ENCODE measurements around the gene RAD52.

RAD52 gene

DNA sequence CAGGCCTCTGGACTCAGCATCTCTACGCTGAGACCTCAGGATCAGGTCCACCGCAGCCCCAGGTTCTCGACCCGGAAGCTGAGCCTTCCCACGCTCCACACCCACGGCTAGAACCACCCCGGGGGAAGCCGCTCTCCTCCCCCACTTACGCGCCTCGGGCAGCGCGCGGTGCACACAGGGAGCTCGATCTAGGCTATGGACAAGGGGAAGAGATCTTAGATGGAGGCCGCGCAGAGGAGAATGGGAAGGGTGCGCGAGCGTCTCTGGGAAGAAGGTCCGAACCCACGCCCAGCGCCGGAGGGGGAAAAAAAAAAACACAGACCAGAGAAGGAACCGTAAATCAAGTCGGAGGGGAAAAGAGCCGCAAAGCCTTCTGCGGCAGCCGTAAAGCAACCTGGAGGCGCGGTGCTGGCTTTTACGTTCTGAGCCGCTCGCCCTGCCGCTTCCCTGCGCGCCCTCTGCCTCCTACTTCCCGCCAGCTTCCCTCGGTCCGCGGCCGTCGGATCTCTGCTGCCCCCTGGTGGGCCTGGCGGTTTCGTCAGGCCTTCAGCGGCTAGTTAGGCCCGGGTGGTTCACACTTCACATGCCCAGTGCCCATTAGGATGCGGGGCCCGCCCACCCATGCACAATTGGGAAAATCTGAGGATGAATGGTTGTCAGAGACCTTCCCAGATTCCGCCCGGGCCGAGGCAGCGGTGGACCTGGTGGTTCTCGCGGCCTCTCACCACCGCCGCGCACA lies at the start of gene RAD52:
TSS of gene RAD52 (minus strand) at position 242 of the 739 bp plus-strand sequence. CDS start 16,636 bp downstream, outside the sequence.
- DNase-seq (ENCODE audit: low read depth): peak; percentile 92

DNA sequence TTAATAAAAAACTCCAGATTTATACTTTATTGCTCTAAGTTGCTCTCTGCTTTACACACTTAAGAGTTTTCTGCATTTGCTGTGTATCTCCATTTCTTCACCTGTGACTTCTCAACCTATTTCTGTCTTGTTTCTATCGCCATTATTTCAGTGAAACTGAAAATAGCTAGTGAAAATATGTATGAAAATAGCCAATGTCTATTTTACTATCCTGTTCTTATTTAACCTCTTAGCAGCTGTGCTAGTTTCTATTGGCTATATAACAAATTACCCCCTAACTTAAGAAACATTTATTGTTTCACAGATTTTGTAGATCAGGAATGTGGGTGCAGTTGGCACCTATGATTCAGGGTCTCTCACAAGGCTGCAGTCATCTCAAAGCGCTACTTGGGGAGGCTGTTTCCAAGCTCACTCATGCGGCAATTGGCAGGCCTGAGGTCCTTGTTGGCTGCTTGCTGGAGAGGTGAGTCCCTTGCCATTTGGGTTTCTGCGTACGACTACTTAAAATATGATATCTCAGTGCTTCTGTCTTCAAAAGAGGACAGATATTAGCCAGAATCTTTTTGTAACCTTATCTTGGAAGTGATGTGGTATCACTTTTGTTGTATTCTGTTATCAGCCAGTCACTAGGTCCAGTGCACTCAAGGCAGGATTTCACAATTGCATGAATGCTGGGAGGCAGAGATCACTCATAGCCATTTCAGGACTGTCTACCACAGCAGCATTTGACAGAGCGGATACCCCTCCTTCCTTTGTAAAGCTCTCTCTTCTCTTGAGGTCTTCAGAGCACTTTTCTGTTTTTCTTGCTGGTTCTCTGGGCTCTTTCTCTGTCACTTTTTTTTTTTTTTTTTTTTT lies 48.8 kb upstream of the RAD52 start:
- no peak for DNase-seq (ENCODE audit: low read depth)

DNA sequence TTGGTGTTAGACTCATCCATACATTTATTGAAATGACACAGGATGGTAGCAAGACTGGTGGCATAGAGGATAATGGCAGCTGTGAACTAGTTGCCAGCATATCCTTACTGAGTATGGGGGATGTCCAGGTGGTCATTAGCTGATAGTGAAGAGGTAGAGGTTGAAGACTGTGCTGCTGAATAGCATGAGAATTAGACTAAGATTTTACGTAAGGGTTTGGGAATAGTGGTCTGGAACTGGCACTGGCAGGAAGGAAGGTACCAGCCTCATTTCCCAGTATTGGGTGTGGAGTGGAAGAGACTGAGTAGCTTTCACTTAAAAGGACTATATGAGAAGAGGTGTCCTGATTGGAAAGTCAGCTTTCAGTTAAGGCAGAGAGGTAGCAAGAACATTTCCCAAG lies 48.0 kb upstream of the RAD52 start:
- DNase-seq (ENCODE audit: low read depth): no peak

DNA sequence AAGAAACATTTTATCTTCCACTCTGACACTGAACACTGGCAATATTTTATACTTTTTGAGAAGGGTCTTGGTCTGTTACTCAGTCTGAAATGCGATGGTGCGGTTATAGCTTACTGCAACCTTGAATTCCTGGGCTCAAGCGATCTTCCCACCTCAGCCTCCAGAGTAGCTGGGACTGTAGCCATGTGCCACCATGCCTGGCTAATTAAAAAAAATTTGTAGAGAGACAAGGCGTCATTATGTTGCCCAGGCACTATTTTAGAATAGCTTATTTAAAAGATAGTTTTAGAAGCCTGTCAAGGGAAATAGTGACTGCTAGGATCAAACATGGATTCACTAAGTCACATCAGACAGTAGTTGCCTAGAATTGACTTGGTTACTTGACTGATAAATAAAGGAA lies 47.4 kb upstream of the RAD52 start:
- no peak for DNase-seq (ENCODE audit: low read depth)

DNA sequence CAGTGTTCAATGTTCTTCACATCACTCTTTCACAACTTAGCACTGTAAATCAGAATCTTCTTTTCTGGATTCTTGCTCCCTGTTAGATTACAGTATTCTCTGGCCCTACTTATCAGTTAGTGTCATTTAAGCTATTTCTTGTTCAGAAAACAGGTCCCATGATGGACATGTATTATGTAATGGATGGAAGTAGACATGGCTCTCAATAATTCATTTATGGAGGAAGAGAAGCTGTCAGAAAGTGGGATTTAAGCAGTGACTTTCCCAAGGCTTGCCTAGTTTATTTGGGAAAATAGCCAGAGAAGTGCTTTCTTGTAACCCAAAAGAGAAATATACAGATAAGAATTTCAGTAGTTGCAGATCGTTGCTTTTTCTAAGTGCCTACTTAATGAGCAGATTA lies 43.2 kb upstream of the RAD52 start:
- DNase-seq (ENCODE audit: low read depth): no peak

DNA sequence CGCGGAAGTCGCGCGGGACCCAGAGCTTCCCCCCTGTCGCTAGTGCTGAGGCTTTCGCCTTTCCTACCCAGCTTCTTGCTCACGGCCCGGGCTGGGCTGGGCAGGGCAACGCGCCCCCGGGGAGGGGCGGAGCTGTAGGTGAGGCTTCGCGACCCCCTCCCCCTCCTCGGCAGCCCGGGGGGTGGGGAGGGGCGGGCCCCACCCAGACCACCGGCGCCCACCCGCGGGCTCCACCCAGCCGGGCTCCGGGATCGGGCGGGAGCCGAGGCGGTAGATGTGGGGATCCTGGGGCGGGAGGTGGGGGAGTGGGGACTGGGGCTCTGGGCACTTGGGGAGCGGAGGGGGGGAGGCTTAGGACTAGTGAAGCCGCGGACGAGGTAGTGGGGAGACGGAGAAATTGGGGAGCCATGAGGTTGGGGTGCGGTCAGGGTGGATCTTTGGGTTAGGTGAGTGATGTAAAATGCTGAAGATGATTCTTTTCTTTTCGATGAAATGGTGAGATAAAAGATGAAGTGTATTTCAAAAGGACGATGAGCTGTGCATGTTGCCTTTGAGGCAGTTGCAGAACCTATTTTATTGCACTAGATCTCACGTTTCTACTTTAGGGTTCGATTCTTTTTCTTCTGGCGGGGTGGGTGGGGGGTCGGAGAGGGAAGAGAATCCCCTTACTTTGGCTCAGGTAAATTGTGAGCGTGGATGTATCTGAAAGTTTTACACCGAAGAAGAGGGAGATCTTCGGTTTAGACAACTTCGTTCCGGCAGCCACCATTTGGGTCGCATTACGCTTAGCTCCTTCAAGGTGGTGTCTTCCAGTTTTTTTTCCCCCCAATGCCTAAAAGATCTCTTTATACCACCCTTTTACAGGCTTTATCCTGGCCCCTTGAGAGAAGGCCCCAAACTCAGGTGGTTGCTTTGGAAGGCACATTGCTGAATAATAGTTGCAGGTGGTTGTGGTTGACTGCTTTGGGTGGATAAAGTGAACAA lies 42.1 kb upstream of the RAD52 start:
- no peak for DNase-seq (ENCODE audit: low read depth)

DNA sequence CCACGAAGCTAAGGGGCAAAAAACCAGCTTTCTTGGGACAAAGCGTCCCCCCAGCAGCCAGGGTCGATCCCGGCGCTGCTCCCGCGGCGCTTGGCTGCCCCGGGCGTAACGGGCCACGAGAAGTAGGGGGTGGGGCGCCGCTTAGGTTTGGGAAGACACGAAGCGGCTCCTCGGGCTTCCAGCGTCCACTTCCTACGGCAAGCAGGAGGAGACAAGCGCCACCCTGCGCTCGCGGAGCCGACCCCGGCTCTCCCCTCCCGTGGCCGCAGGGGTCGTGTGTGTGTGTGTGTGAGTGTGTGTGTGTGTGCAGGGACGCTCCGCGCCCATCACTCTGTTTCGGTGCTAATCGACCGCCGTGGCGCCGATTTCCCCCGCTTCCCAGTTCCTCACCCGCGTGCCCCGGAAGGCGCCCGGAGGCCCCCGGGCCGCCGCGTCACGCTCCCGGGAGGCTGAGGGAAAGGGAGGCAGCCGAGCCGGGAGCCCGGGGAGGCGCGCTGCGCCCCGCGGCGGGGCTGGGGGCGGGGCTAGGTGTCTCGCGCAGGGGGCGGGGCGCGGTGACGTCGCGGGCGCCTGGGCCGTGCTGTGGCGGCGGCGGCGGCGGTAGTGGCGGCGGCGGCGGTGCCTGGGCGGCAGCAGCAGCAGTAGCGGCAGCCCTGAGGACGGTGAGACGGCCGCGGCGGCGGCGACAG lies 41.3 kb upstream of the RAD52 start, which contains the start of gene ERC1:
TSS of gene ERC1 (plus strand) at position 563 of the 689 bp plus-strand sequence. CDS start 36,681 bp downstream, outside the sequence.
- peak; percentile 74 for DNase-seq (ENCODE audit: low read depth)

DNA sequence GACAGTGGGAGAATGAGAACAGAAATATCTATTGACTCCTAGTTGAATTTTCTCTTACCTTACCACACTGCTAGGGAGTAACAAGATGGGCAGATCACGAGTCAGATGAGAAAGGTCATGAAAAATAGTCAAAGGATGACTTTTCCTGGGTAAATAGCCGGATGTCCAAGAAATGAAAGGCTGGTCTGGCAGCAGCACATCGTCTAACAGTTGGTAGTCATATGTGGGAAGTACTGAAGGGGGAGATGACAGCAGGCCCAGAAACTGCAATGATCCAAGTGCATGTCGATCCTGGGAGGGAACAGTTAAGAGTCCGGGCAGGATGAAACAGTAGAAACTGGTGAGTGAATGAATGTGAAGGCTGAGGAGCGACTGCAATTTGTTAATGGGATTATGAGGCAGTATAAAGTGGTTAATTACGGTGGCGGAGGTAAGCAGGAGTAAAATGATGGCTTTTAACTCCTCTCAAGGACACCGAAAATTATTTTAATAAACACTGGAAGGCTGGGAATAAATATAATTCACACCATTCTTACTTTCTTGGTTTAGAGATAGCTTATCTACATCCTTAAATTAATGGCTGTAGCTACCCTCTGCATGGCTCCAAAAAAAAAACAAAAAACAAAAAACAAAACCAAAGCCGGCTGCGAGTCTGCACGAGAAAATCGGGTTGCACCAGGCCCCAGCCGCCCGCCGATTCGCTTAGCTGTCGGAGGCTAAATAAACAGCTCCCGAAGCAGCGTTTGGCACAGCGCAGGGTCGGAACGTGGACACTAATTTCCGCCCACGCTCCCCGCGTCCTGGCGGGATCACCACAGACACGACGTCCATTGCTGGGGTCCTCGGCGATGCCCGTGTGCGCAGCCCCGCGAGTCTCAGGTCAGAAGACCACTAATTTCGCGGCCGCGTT lies 40.5 kb upstream of the RAD52 start:
- peak; percentile 8 for DNase-seq (ENCODE audit: low read depth)

DNA sequence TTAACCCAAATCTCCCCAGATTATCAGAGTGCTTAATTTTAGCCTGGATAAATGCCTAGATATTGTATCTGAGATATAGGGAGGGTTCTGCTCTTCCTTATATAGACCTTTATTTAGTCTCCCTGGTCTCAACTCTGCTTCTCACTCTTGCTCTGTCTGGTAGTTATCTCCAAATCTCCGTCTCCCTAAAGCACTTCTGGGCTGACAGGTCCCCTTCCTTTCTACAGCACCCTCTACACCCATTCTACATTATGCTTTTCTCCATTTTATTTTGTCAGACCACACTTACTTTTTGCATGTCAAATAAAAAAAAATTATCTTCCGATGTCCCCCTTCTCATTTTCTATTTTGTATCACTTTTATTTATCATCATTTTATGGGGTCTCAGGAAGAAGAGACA lies 39.6 kb upstream of the RAD52 start:
- DNase-seq (ENCODE audit: low read depth): no peak

DNA sequence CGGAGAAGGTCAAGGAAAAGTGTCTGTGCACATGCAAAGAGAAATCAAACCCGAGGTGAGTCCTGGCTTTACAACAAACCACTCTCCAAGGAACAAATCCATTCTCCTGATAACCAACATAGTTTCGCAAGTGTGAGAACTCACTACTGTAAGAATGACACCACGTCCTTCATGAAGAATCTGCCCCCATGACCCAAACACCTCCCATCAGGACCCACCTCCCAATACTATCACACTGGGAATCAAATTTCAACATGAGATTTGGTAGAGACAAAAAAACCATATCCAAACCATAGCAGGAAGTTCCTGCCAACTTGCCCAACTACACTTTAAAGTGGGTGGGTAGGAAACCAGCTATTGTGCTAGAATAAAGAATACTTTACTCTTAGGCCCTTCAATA lies 39.2 kb upstream of the RAD52 start:
- DNase-seq (ENCODE audit: low read depth): no peak

DNA sequence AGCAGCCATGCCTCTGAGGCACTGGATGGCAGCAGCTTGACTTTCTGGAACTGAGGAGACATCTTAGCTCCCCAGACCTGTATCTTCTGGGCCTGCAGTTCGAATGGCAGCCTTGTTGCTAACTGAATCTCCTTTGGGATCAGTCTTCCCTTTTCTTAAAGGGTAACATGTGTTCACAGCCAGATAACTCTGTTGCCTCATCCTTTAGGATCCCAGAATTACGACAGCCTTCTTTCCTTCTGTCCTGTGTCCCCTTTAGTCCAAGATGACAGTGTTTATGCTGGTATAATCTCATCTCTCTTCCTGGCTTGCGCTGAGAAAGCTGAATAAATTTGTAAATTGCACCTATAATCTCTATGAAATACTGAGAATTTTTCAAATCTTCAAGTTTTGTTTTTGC lies 32.5 kb upstream of the RAD52 start:
- no peak for DNase-seq (ENCODE audit: low read depth)

DNA sequence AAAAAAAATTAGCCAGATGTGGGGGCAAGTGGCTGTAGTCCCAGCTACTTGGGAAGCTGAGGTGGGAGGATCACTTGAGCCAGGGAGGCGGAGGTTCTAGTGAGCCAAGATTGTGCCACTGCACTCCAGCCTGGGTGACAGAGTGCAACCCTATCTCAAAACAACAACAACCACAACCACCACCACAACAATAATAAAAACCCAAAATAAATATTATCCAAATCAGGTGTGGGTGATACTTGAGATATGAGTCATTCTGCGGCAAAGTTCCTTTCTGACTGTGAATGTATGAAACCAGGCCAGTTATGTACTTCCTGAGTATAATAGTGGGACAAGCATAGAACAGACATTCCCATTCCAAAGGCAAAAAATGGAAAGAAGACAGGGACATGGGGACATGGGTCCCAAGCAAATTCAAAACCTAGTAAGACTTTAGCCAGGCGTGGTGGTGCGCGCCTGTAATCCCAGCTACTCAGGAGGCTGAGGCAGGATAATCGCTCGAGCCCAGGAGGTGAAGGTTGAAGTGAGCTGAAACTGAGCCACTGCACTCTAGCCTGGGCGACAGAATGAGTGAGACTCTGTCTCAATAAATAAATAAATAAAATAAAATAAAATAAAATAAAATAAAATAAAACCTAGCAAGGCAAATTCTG lies 31.8 kb upstream of the RAD52 start:
- no peak for DNase-seq (ENCODE audit: low read depth)

DNA sequence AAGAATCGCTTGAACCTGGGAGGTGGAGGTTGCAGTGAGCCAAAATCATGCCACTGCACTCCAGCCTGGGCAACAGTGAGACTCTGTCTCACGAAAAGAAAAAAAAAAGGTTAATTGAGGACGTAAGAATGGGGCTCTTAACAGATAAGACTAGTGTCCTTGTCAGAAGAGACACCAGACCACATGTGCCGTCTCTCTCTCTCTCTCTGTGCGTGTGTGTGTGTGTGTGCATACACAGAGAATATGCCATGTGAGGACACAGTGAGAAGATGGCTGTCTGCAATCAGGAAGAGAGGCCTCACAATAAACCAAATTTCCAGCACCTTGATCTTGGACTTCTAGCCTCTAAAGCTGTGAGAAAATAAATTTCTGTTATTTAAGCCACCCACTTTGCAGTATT lies 29.9 kb upstream of the RAD52 start:
- DNase-seq (ENCODE audit: low read depth): no peak

DNA sequence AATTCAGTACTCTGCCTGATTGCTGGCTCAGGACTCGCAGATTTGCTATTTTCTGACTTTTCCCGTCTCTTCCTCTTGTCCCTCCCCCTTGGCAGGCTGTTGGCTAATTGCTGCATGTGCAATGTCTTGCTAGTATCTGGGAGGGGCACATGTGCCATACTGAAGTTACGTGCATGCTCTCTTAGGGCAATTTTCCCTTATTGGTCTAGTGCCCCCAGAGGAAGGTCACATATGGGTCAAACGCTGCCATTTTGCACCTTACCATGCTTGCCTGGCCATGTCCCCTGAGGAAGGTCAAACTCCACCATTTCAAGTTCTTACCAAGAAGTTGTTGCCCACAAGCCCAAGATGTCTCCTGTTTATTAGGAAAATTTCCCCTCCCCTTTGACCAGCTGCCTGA lies 27.7 kb upstream of the RAD52 start:
- no peak for DNase-seq (ENCODE audit: low read depth)

DNA sequence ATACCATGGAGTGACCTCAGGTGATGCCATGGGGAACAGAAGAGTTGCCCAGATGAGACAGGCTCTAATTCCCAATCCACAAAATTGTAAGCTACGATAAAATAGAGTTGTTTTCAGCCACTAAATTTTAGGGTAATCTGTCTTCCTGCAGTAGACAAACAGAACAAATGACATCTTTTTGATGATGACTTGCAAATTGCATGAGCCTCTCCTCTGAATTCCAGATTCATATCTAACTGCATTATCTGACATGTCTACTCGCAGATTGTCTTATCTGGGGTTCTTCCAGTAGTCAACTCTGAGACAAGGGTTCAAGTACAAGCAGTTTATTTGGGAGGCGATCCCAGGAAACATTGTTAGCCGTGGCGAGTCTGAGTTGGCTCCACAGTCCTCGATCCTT lies 27.1 kb upstream of the RAD52 start:
- DNase-seq (ENCODE audit: low read depth): no peak

DNA sequence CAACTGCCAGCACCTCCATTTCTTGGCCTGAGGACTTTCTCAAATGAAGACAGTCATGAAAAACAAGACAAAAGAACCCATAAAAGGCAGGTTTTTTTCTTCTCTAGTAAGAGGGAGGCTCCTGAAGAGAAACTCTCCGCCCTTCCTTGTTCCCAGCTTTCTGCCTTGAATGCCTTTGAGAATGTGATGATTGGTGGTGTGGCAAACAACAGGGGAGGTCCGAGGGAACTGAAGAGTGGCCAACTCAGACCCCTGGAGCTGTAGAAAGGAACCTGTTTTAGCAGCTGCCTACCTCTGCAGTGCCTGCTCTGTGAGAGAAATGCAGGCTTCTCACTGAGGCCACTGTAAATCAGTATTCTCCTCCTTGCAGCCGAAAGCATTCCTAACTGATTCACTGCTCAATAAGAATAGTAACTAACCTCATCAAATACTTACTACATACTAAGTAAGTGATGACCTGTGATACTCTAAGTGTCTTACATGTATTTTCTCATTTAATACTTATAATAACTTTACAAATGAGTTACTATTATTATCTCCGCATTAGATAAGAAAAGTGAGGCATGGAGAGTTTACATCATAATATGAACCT lies 24.9 kb upstream of the RAD52 start:
- no peak for DNase-seq (ENCODE audit: low read depth)

DNA sequence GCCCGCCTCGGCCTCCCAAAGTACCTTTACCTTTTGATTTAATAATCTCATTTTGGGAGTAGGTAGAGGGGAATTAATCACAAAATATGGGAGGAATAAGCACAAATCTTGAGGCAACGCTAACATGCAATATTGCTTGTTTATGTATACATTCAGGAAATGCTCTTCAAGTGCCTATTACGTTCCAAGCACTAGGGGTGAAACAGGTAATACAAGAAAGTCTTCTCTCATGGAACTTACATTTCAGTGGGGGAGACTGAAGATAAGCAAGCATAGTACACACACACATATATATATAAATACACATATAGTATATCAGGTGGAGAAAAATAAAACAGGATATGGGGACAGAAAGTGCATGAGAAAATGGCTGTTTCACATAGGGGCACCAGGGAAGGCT lies 22.5 kb upstream of the RAD52 start:
- DNase-seq (ENCODE audit: low read depth): no peak

DNA sequence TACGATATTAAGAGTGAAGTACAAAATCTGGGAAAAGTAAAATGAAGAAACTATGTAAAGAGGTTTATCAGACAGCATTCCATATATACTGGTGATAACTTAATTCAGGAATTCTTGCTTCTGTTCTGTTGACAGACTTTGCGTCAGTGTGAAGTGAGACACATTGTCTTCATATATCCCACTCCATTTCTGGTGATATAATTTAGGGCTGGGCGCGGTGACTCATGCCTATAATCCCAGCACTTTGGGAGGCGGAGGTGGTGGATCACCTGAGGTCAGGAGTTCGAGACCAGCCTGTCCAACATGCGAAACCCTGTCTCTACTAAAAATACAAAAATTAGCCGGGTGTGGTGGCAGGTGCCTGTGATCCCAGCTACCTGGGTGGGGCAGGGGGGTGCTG lies 20.3 kb upstream of the RAD52 start:
- no peak for DNase-seq (ENCODE audit: low read depth)

DNA sequence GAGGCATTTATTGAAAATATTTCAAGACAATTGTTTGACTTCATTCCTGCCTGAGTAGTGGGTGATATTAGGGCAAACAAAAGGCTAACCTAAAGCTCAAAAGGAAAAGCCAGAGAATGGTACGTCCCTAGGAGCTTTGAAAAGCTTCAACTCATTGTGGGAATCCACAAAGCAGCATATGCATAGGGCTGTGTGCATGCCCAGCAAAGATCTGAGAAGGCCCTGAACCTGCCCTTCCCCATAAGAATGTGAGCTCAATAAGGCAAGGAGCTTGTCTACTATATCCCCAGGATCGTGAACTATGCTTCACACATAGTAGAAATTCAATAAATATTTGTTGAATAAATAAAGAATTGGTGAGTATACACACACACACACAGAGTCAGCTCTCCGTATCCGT lies 19.1 kb upstream of the RAD52 start:
- no peak for DNase-seq (ENCODE audit: low read depth)

DNA sequence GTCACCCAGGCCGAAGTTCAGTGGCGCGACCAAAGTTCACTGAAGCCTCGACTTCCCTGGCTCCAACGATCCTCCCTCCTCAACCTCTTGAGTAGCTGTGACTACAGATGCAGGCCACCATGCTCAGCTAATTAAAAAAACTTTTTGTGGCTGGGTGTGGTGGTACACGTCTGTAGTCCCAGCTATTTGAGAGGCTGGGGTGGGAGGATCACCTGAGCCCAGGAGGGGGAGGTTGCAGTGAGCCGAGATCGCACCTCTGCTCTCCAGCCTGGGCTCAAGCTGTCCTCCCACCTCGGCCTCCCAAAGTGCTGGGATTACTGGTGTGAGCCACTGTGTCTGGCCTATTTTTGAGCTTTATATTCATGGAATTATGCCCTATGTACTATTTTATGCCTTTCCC lies 18.1 kb upstream of the RAD52 start:
- no peak for DNase-seq (ENCODE audit: low read depth)

All from T-helper 22 cell (primary cell).